Measurements from ENCODE around the gene HPGDS. TPM values are rescaled to one million over a fixed set of nuclear protein-coding genes. Genes with fewer than 3 reads are reported as not detected.

The HPGDS gene
- total RNA-seq (2013; cell fraction: nucleolus; rRNA removed) = not detected in 2 replicates
- not detected in 2 replicates for total RNA-seq (2014; rRNA removed)
- total RNA-seq (2014; rRNA removed; fragmentation: Illumina TruSeq; extraction: Trizol) = not detected in 2 replicates
- not detected in 2 replicates for total RNA-seq (2021)
- polyA plus RNA-seq (2011; ENCODE audit: low read depth) = not detected
- not detected in 2 replicates for polyA plus RNA-seq (2011; rRNA removed)
- not detected in 2 replicates for polyA plus RNA-seq (2011; cell fraction: cytosol; rRNA removed)
- polyA plus RNA-seq (2011; cell fraction: nucleus; rRNA removed) = not detected in 2 replicates
- not detected in 2 replicates for polyA plus RNA-seq (2012)
- polyA plus RNA-seq (2014; fragmentation: Illumina TruSeq; extraction: Trizol) = not detected in 2 replicates
- polyA plus RNA-seq (2014; fragmentation: Nextera tagmentation; extraction: Ambion mirVana) = not detected
- polyA plus RNA-seq (2014; rRNA removed) = not detected in 2 replicates
- polyA plus RNA-seq (2016; fragmentation: Nextera tagmentation; extraction: Ambion mirVana) = not detected
- polyA minus RNA-seq (2011; rRNA and poly(A)+ RNA removed) = not detected in 2 replicates
- not detected in 2 replicates for polyA minus RNA-seq (2011; cell fraction: cytosol; rRNA and poly(A)+ RNA removed)
- not detected in 2 replicates for polyA minus RNA-seq (2011; cell fraction: nucleus; rRNA and poly(A)+ RNA removed)
- not detected for Bru-seq, nascent RNA
- BruChase-seq, experiment 1, labeled RNA remaining after a 6-hour chase = not detected
- BruChase-seq, experiment 2, labeled RNA remaining after a 2-hour chase = not detected
- long read RNA-seq, experiment 1 = 0 reads
- long read RNA-seq, experiment 2, partial matches to known transcripts = 0 of 3 reads
- long read RNA-seq, experiment 2, other reads (novel, unspliced or antisense) = 2 of 3 reads

- peak within 1 kb of the TSS; percentile 56 for H2AFZ ChIP-seq (ENCODE audit: control insufficient read depth, low read depth, low read length)
- no peak for FAIRE-seq
- H3K4me1 ChIP-seq (ENCODE audit: control insufficient read depth, insufficient read depth, low read length) = peaks cover 10% of the 10 kb centered on the region
- no TSS peak for BruUV-seq (replicated peaks)
- SMC1A ChIA-PET (ENCODE audit: uncharacterized antibody, unreplicated experiment) = no interaction called here
- in situ Hi-C loops (cut with MboI) = no loop called here
- WGBS (ENCODE audit: insufficient coverage, insufficient replicate concordance, low lambda C conversion rate, missing lambda C conversion rate) = 57% methylated on average over 5 of the region's 5 CpGs
- intact Hi-C loops (cut with micrococcal nuclease; ENCODE audit: unreplicated experiment) = no loop called here
- DNase-seq (ENCODE audit: low read depth, low spot score) = no peak
- RAD21 ChIA-PET (ENCODE audit: unreplicated experiment) = no interaction called here
- no peak within 1 kb of the TSS for H3K9ac ChIP-seq (ENCODE audit: control insufficient read depth, insufficient read depth, low read length)
- TF ChIP-seq IRF5 (IDR thresholded peaks at IDR 0.05; ENCODE audit: borderline replicate concordance) (no peak), TBL1XR1 (IDR thresholded peaks at IDR 0.05; ENCODE audit: low read depth, low read length) (no peak), CEBPB (IDR thresholded peaks at IDR 0.05; ENCODE audit: borderline replicate concordance in 1 of 2, low read depth in 2 of 2, low read length in 2 of 2) (no peak)
- ATAC-seq = peak; percentile 8; the same call in 1 of the 3 replicates
- POLR2A ChIA-PET = no interaction called here
- H4K20me1 ChIP-seq (ENCODE audit: control insufficient read depth, insufficient read depth) = no peaks in the 10 kb centered on the region
- H3K27me3 ChIP-seq (replicated peaks in 1 of 2; ENCODE audit: control insufficient read depth in 2 of 2, insufficient read depth in 2 of 2, low read length in 1 of 2) = no peaks in the 10 kb centered on the region
- H3K36me3 ChIP-seq (ENCODE audit: control insufficient read depth in 2 of 2, insufficient read depth in 2 of 2, low read length in 1 of 2) = no peaks in the 10 kb centered on the region
- no peak within 1 kb of the TSS for H3K27ac ChIP-seq (ENCODE audit: control insufficient read depth, insufficient read depth)
- H3K79me2 ChIP-seq (ENCODE audit: control insufficient read depth, insufficient read depth, low read length) = no peaks in the 10 kb centered on the region
- CTCF ChIA-PET = interaction anchor here (1.6 kb wide), 1 partner anchor 12 kb away, joined by 3 read pairs; no protein-coding TSS in a partner anchor
- no peak within 1 kb of the TSS for H3K4me2 ChIP-seq (ENCODE audit: control insufficient read depth, insufficient read depth)
- H3K9me3 ChIP-seq (replicated peaks; ENCODE audit: control insufficient read depth, insufficient read depth, low read length) = no peaks in the 10 kb centered on the region; the same call in 2 of the 3 replicates
- H3K4me3 ChIP-seq = no peak within 1 kb of the TSS
Observed at GRCh38 chr4:94342694-94343093, at the start of gene HPGDS. Gene HPGDS, minus strand, starts transcription at chr4:94342836. Its CDS starts 8,207 bp downstream, at chr4:94334629.
